ENCODE measurements around the gene PIP4P1. TPM values are rescaled to one million over a fixed set of nuclear protein-coding genes. Genes with fewer than 3 reads are reported as not detected.

PIP4P1 gene
- total RNA-seq, 2 experiments from 2014 or later = 83.9 to 107 TPM

DNA sequence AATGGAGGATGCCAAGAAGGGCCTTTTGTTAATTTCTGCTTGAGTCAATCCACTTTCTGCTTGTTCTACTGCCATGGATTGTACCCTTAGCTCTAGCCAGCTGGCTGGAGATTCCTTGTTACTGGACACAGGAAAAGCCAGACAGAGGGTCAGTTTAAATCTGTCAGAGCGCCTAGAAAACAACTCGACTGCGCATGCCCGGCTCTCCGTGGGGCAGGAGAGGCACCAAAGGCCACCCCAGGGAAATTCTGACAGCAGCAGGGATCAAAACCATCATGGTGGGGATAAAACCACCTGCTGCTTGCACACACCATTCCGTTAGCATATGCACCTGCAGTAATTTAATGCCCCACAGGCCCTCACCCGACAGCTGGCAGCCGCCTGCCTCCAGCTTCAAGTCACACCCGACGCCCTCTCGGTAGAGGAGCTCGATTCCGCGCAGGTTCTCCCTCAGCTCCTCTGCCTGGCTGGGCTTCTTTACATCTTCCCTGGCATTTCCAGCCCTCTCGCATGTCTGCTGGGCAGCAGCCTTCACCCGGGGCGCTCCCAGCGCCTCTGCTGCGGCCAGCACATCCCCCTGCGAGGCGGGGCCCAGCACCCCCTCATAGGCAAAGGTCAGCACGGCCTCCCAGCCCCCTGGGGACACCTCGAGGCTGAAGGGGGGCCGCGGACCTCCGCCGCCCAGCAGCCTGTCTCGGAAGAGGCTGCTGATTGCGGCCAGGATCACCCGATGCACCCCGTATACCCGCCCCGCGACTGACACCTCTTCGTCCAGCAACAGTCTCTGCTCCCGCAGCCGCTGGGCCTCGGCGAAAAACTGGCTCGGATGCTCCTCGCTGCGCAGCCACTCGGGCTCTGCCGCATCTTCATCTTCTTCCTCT lies 26.3 kb downstream of the PIP4P1 start:
- no peak overlapping the region for H3K27ac Mint-ChIP-seq
- no peak overlapping the region for H3K4me3 ChIP-seq (ENCODE audit: low read length)
- DNase-seq (no peak), ATAC-seq (ENCODE audit: poor library complexity) (no peak)
- H3K27ac ChIP-seq (ENCODE audit: low read depth in 1 of 2, low read length in 2 of 2) = no peak overlapping the region
- no peaks in the 10 kb centered on the region for H3K27me3 ChIP-seq (ENCODE audit: control insufficient read depth in 1 of 2, insufficient read depth in 2 of 2, low read length in 2 of 2)
- ChIA-PET CTCF (no interaction called here), POLR2A (no interaction called here)
- TF ChIP-seq, protein P1, sequence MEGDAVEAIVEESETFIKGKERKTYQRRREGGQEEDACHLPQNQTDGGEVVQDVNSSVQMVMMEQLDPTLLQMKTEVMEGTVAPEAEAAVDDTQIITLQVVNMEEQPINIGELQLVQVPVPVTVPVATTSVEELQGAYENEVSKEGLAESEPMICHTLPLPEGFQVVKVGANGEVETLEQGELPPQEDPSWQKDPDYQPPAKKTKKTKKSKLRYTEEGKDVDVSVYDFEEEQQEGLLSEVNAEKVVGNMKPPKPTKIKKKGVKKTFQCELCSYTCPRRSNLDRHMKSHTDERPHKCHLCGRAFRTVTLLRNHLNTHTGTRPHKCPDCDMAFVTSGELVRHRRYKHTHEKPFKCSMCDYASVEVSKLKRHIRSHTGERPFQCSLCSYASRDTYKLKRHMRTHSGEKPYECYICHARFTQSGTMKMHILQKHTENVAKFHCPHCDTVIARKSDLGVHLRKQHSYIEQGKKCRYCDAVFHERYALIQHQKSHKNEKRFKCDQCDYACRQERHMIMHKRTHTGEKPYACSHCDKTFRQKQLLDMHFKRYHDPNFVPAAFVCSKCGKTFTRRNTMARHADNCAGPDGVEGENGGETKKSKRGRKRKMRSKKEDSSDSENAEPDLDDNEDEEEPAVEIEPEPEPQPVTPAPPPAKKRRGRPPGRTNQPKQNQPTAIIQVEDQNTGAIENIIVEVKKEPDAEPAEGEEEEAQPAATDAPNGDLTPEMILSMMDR (IDR thresholded peaks at IDR 0.05) = no peak
- no peak overlapping the region for H3K4me3 Mint-ChIP-seq
- no peaks in the 10 kb centered on the region for H3K36me3 Mint-ChIP-seq (ENCODE audit: low read depth)
- H3K27me3 Mint-ChIP-seq = no peaks in the 10 kb centered on the region
- H3K4me1 Mint-ChIP-seq (ENCODE audit: low read depth) = peaks cover 3% of the 10 kb centered on the region
- no peaks in the 10 kb centered on the region for H3K9me3 ChIP-seq (ENCODE audit: control insufficient read depth in 1 of 2, insufficient read depth in 1 of 2, low read length in 2 of 2)
- H3K9me3 Mint-ChIP-seq = no peaks in the 10 kb centered on the region
- intact Hi-C loops (cut with DNase I, micrococcal nuclease) = no loop called here
- H3K4me1 ChIP-seq (ENCODE audit: insufficient read depth, low read length) = peaks cover 4% of the 10 kb centered on the region
- H3K36me3 ChIP-seq (ENCODE audit: insufficient read depth, low read length) = no peaks in the 10 kb centered on the region

DNA sequence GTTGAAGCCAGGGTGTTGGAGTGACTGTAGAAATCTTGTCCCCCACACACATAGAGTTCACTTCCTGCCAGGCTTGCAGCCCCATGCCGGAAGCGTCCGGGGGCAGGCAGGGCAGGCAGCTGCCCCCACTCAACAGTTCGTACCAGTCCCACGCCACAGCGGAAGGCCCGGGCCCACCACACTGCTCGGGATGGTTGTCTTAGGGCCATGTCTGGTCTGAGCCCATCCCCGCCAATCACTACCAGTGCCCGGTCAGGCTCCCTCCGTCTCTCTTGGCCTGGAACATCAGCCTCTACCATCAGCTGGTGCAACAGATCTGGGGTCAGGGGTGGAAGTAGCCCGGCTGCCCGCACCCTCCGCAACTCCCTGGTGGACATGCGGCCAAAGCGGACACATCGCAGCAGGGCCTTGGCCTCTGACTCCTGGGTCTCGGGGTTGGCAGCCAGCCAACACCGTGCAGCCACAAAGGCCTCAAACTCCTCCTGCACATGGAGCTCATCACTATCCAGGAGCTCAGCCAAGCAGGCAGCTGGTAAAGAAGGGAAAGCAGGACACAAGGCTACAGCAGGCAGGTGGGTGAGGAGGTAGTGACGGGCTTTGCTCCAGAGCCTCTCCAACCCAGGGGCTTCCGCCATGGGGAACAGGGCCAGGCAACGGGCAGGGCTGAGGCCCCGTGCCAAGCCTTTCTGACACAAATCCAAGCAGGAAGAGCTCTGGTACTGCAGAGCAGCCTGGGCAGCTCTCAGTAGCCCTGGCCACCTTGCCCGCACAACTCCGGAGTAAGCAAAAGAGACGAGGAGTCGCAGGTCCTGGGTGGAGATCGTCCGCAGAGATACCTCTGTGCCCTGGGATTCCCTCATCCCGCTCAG lies 31.2 kb downstream of the PIP4P1 start:
- Mint-ChIP-seq H3K4me3 (no peak overlapping the region), H3K36me3 (ENCODE audit: low read depth) (no peaks in the 10 kb centered on the region), H3K27ac (peak overlapping the region; percentile 50), H3K4me1 (ENCODE audit: low read depth) (peaks cover 34% of the 10 kb centered on the region), H3K9me3 (no peaks in the 10 kb centered on the region), H3K27me3 (no peaks in the 10 kb centered on the region)
- intact Hi-C loops (cut with DNase I, micrococcal nuclease) = no loop called here
- H3K4me1 ChIP-seq (ENCODE audit: insufficient read depth, low read length) = peaks cover 29% of the 10 kb centered on the region
- no peaks in the 10 kb centered on the region for H3K36me3 ChIP-seq (ENCODE audit: insufficient read depth, low read length)
- CTCF ChIA-PET = no interaction called here
- DNase-seq = no peak
- no peaks in the 10 kb centered on the region for H3K9me3 ChIP-seq (ENCODE audit: control insufficient read depth in 1 of 2, insufficient read depth in 1 of 2, low read length in 2 of 2)
- POLR2A ChIA-PET = interaction anchor here (1.0 to 1.4 kb wide), 3 partner anchors 14 to 25 kb away, joined by 3 to 5 read pairs (median 4); partner anchors contain the start of genes APEX1, OSGEP and TEP1
- H3K27ac ChIP-seq (ENCODE audit: low read depth in 1 of 2, low read length in 2 of 2) = no peak overlapping the region
- no peaks in the 10 kb centered on the region for H3K27me3 ChIP-seq (ENCODE audit: control insufficient read depth in 1 of 2, insufficient read depth in 2 of 2, low read length in 2 of 2)
- no peak overlapping the region for H3K4me3 ChIP-seq (ENCODE audit: low read length)
- ATAC-seq (ENCODE audit: poor library complexity) = peak; percentile 61
- TF ChIP-seq, protein P1 (IDR thresholded peaks at IDR 0.05) = no peak

DNA sequence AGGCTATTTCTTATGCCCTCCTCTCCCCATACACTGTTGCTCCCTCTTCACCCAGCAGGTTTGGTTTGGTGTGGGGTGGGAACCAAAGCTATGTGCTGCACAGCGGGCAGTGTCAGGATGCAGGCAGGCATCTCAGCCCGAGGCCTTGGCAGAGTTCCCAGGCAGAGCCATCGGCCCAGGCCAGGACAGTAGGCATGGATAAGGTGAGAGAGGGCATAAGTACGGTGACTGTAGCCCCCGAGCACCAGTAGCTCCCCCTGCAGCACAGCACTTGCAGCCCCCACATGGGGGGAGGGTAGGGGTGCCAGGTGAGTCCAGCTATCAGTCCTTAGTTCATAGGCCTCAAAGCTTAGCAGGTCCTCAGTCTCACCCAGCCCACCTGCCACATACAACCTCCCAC lies 32.4 kb downstream of the PIP4P1 start:
- no peaks in the 10 kb centered on the region for H3K9me3 ChIP-seq (ENCODE audit: control insufficient read depth in 1 of 2, insufficient read depth in 1 of 2, low read length in 2 of 2)
- TF ChIP-seq, protein P1 (IDR thresholded peaks at IDR 0.05) = no peak
- ChIA-PET POLR2A (interaction anchor here (1.3 kb wide), 1 partner anchor 13 kb away, joined by 3 read pairs; no protein-coding TSS in a partner anchor), CTCF (no interaction called here)
- no peak for DNase-seq
- no peaks in the 10 kb centered on the region for H3K36me3 ChIP-seq (ENCODE audit: insufficient read depth, low read length)
- Mint-ChIP-seq H3K27ac (peak overlapping the region; percentile 8), H3K27me3 (no peaks in the 10 kb centered on the region), H3K4me1 (ENCODE audit: low read depth) (peaks cover 34% of the 10 kb centered on the region), H3K4me3 (no peak overlapping the region), H3K36me3 (ENCODE audit: low read depth) (no peaks in the 10 kb centered on the region), H3K9me3 (no peaks in the 10 kb centered on the region)
- H3K4me1 ChIP-seq (ENCODE audit: insufficient read depth, low read length) = peaks cover 29% of the 10 kb centered on the region
- no peak overlapping the region for H3K4me3 ChIP-seq (ENCODE audit: low read length)
- H3K27ac ChIP-seq (ENCODE audit: low read depth in 1 of 2, low read length in 2 of 2) = no peak overlapping the region
- no peaks in the 10 kb centered on the region for H3K27me3 ChIP-seq (ENCODE audit: control insufficient read depth in 1 of 2, insufficient read depth in 2 of 2, low read length in 2 of 2)
- intact Hi-C loops (cut with DNase I, micrococcal nuclease) = no loop called here
- no peak for ATAC-seq (ENCODE audit: poor library complexity)

Data from CD4-positive, alpha-beta T cell (primary cell).